HCT116 (cell line): ENCODE results near the gene CAMKMT. TPM values are rescaled to one million over a fixed set of nuclear protein-coding genes. Genes with fewer than 3 reads are reported as not detected.

ENCODE experiments used
- ATAC-seq: fragments of 200-7000 bp; cut with Tn5 transposase; 2 replicates; pipeline ENCODE4 v1.9.1; 2020; ENCODE audit warnings: mild to moderate bottlenecking, moderate library complexity
- BruUV-seq: library from RNA; stranded (reverse); fragments of 400-500 nt; replicated peaks from 2 replicates; lab custom pipeline; 2021; lab: Mats Ljungman, UMichigan
- CTCF ChIA-PET: fragments of 300-600 bp; sonication (Branson Sonifier 250); formaldehyde crosslinking; loops from one replicate; lab custom pipeline; 2021; ENCODE audit warnings: antibody characterized with exemption; lab: Charles Lee
- POLR2A ChIA-PET: fragments of 300-600, 350-600 bp; sonication (Branson Sonifier 250); formaldehyde crosslinking; loops from one replicate; lab custom pipeline; 2021; ENCODE audit warnings: antibody characterized with exemption; lab: Charles Lee
- RAD21 ChIA-PET, 2 experiments: fragments of 300-600 bp; sonication (Branson Sonifier 250); formaldehyde crosslinking; loops; one replicate each; lab custom pipeline; 2023; ENCODE audit warnings: low total read pairs in 2 of 2; ENCODE audit not compliant: uncharacterized antibody in 2 of 2, unreplicated experiment in 2 of 2, low non-redundant PET in 1 of 2; lab: Charles Lee
- DNase-seq: peaks from one replicate; pipeline ENCODE4 v3.0.0-alpha.2; 2010; ENCODE audit warnings: low read depth, low spot score
- H2AFZ ChIP-seq: fragments of 200-600 bp; shearing (Covaris generic), sonication (generic); 2 replicates; pipeline ENCODE4 v1.6.1; 2017; ENCODE audit warnings: low read depth, mixed run types, mixed read lengths, antibody characterized with exemption, low read length; ENCODE audit not compliant: poor library complexity, severe bottlenecking
- H3K27ac ChIP-seq: 2 replicates; pipeline ENCODE4 v1.5.1; 2012; ENCODE audit warnings: low read depth, low read length
- H3K27me3 ChIP-seq: fragments of 200-600 bp; sonication (generic); 2 replicates; pipeline ENCODE4 v1.6.1; 2016; ENCODE audit warnings: mixed run types, low read length, mixed read lengths; ENCODE audit not compliant: insufficient read depth
- H3K36me3 ChIP-seq, 2 experiments: fragments of 200-500 bp in 1 of 2; fragments of 200-600 bp in 1 of 2; sonication (Bioruptor generic) in 1 of 2; sonication (generic) in 1 of 2; 2 replicates each; pipeline versions ENCODE4 v1.5.1 to v1.6.1; 2014 to 2016; ENCODE audit warnings: low read length in 2 of 2, inconsistent platforms in 1 of 2, mixed read lengths in 1 of 2, mixed run types in 1 of 2; ENCODE audit not compliant: insufficient read depth in 2 of 2, control insufficient read depth in 1 of 2
- H3K4me1 ChIP-seq, 2 experiments: fragments of 200-600 bp in 1 of 2; sonication (generic) in 1 of 2; 2 replicates each; pipeline versions ENCODE4 v1.5.1 to v1.6.1; 2012 to 2017; ENCODE audit warnings: low read length in 2 of 2, inconsistent platforms in 1 of 2, mild to moderate bottlenecking in 1 of 2, mixed read lengths in 1 of 2, mixed run types in 1 of 2, moderate library complexity in 1 of 2; ENCODE audit not compliant: insufficient read depth in 2 of 2, control insufficient read depth in 1 of 2
- H3K4me2 ChIP-seq: fragments of 200-600 bp; sonication (generic); 2 replicates; pipeline ENCODE4 v1.6.1; 2017; ENCODE audit warnings: mixed run types, low read length, mixed read lengths
- H3K4me3 ChIP-seq, 2 experiments: fragments of 200-600 bp in 1 of 2; sonication (generic) in 1 of 2; replicated peaks in 1 of 2; 2 replicates each; pipeline ENCODE4 v1.5.1; 2011 to 2016; ENCODE audit warnings: low read length in 2 of 2, control low read depth in 1 of 2, low read depth in 1 of 2, mild to moderate bottlenecking in 1 of 2, mixed read lengths in 1 of 2, mixed run types in 1 of 2
- H3K79me2 ChIP-seq: fragments of 200-600 bp; sonication (generic); 2 replicates; pipeline ENCODE4 v1.6.1; 2017; ENCODE audit warnings: mild to moderate bottlenecking, mixed run types, low read length, moderate library complexity, mixed read lengths; ENCODE audit not compliant: insufficient read depth
- H3K9ac ChIP-seq: fragments of 200-600 bp; sonication (generic); 2 replicates; pipeline ENCODE4 v1.6.1; 2016; ENCODE audit warnings: low read length, mixed read lengths
- H3K9me2 ChIP-seq: fragments of 200-600 bp; sonication (generic), shearing (Covaris generic); 2 replicates; pipeline ENCODE4 v1.6.1; 2017; ENCODE audit warnings: mixed run types, mild to moderate bottlenecking, moderate library complexity; ENCODE audit not compliant: insufficient read depth
- H3K9me3 ChIP-seq, 2 experiments: fragments of 200-500 bp in 1 of 2; fragments of 200-600 bp in 1 of 2; sonication (Bioruptor generic) in 1 of 2; sonication (generic) in 1 of 2; 2 replicates each; pipeline ENCODE4 v1.6.1; 2014 to 2017; ENCODE audit warnings: low read length in 2 of 2, mixed read lengths in 2 of 2, inconsistent platforms in 1 of 2, low read depth in 1 of 2, mild to moderate bottlenecking in 1 of 2, mixed run types in 1 of 2, moderate library complexity in 1 of 2; ENCODE audit not compliant: control insufficient read depth in 1 of 2, insufficient read depth in 1 of 2
- H4K20me1 ChIP-seq: fragments of 200-600 bp; sonication (generic), shearing (Covaris generic); 2 replicates; pipeline ENCODE4 v1.6.1; 2017; ENCODE audit warnings: mixed run types, mild to moderate bottlenecking, moderate library complexity; ENCODE audit not compliant: insufficient read depth
- RAD21 ChIP-seq: IDR thresholded peaks from 2 replicates; pipeline ENCODE4 v1.6.1; 2012; ENCODE audit warnings: low read depth, mild to moderate bottlenecking
- intact Hi-C: fragments of 100-400 bp; cut with micrococcal nuclease; formaldehyde crosslinking; loops from 2 replicates; pipeline ENCODE4 v1.10.0; 2022
- total RNA-seq: library from RNA; stranded (reverse); gene quantifications from one replicate; pipeline ENCODE4 v1.2.1, GENCODE V29; 2021; ENCODE audit not compliant: unreplicated experiment
- TF ChIP-seq, protein P1 (sequence below): IDR thresholded peaks from 2 replicates; pipeline ENCODE4 v1.6.1; 2012; ENCODE audit warnings: low read depth
- TF ChIP-seq, protein P2 (sequence below), 3 experiments: fragments of 200-600 bp in 1 of 3; sonication (generic) in 1 of 3; IDR thresholded peaks in 2 of 3; conservative IDR thresholded peaks in 1 of 3; 2 replicates each; pipeline ENCODE4 v1.5.1; 2012 to 2017; ENCODE audit warnings: low read depth in 2 of 3, low read length in 2 of 3, antibody characterized with exemption in 1 of 3, borderline replicate concordance in 1 of 3, control low read depth in 1 of 3, mild to moderate bottlenecking in 1 of 3, mixed read lengths in 1 of 3, mixed run types in 1 of 3, moderate library complexity in 1 of 3; ENCODE audit not compliant: insufficient read depth in 1 of 3
- TF ChIP-seq, protein P3 (sequence below): IDR thresholded peaks from 2 replicates; pipeline ENCODE4 v1.6.1; 2011; ENCODE audit warnings: mild to moderate bottlenecking, low read length, moderate library complexity; ENCODE audit not compliant: insufficient replicate concordance; ENCODE audit errors: extremely low read depth

CAMKMT gene
- total RNA-seq, 1 experiment from 2014 or later: 10.6 TPM

DNA sequence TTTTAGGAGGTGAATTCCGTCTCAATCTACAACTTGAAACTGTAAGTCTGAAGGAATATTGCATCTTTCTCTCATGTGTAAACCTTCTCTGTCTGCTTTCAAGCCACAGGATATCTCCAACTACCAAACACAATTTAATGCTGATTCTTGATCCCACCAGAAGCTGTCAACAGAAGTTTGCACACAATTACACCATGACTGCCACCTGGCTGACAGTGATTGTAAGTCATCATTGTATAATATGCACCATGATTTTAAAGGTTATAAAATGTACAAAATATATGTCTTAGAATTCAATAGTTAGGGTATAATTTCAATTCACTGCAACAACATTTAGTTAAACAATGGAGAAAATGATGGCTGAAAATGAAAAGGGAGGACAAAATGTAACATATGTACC lies 18.9 kb upstream of the CAMKMT start:
- TF ChIP-seq RAD21: peak; percentile 51
- TF ChIP-seq, protein P1, sequence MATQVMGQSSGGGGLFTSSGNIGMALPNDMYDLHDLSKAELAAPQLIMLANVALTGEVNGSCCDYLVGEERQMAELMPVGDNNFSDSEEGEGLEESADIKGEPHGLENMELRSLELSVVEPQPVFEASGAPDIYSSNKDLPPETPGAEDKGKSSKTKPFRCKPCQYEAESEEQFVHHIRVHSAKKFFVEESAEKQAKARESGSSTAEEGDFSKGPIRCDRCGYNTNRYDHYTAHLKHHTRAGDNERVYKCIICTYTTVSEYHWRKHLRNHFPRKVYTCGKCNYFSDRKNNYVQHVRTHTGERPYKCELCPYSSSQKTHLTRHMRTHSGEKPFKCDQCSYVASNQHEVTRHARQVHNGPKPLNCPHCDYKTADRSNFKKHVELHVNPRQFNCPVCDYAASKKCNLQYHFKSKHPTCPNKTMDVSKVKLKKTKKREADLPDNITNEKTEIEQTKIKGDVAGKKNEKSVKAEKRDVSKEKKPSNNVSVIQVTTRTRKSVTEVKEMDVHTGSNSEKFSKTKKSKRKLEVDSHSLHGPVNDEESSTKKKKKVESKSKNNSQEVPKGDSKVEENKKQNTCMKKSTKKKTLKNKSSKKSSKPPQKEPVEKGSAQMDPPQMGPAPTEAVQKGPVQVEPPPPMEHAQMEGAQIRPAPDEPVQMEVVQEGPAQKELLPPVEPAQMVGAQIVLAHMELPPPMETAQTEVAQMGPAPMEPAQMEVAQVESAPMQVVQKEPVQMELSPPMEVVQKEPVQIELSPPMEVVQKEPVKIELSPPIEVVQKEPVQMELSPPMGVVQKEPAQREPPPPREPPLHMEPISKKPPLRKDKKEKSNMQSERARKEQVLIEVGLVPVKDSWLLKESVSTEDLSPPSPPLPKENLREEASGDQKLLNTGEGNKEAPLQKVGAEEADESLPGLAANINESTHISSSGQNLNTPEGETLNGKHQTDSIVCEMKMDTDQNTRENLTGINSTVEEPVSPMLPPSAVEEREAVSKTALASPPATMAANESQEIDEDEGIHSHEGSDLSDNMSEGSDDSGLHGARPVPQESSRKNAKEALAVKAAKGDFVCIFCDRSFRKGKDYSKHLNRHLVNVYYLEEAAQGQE: no peak
- TF ChIP-seq, protein P2, sequence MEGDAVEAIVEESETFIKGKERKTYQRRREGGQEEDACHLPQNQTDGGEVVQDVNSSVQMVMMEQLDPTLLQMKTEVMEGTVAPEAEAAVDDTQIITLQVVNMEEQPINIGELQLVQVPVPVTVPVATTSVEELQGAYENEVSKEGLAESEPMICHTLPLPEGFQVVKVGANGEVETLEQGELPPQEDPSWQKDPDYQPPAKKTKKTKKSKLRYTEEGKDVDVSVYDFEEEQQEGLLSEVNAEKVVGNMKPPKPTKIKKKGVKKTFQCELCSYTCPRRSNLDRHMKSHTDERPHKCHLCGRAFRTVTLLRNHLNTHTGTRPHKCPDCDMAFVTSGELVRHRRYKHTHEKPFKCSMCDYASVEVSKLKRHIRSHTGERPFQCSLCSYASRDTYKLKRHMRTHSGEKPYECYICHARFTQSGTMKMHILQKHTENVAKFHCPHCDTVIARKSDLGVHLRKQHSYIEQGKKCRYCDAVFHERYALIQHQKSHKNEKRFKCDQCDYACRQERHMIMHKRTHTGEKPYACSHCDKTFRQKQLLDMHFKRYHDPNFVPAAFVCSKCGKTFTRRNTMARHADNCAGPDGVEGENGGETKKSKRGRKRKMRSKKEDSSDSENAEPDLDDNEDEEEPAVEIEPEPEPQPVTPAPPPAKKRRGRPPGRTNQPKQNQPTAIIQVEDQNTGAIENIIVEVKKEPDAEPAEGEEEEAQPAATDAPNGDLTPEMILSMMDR (IDR thresholded peaks at IDR 0.05 in 2 of 3, conservative IDR thresholded peaks at IDR 0.05 in 1 of 3; ENCODE audit: borderline replicate concordance in 1 of 3, insufficient read depth in 1 of 3, low read depth in 2 of 3, low read length in 2 of 3): peak; percentile 24 to 62 (median 33); a peak in 3 of 6 replicates
- TF ChIP-seq, protein P3, sequence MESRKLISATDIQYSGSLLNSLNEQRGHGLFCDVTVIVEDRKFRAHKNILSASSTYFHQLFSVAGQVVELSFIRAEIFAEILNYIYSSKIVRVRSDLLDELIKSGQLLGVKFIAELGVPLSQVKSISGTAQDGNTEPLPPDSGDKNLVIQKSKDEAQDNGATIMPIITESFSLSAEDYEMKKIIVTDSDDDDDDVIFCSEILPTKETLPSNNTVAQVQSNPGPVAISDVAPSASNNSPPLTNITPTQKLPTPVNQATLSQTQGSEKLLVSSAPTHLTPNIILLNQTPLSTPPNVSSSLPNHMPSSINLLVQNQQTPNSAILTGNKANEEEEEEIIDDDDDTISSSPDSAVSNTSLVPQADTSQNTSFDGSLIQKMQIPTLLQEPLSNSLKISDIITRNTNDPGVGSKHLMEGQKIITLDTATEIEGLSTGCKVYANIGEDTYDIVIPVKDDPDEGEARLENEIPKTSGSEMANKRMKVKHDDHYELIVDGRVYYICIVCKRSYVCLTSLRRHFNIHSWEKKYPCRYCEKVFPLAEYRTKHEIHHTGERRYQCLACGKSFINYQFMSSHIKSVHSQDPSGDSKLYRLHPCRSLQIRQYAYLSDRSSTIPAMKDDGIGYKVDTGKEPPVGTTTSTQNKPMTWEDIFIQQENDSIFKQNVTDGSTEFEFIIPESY: no peak
- TF ChIP-seq, all 23 proteins: peak for 2

More for the DNA sequence above, 18.9 kb upstream of the CAMKMT start:
- Histone ChIP-seq H3K9me3 (no peaks in the 10 kb centered on the region), H3K9ac (no peak overlapping the region), H3K4me1 (no peaks in the 10 kb centered on the region), H3K4me3 (no peak overlapping the region), H3K27me3 (no peaks in the 10 kb centered on the region), H3K4me2 (no peak overlapping the region), H2AFZ (no peak overlapping the region), H3K9me2 (no peaks in the 10 kb centered on the region), H3K27ac (no peak overlapping the region), H3K79me2 (no peaks in the 10 kb centered on the region), H4K20me1 (no peaks in the 10 kb centered on the region), H3K36me3 (peaks cover 13 to 24% of the 10 kb centered on the region in 2 experiments)
- intact Hi-C loops: loop anchor here (1.0 to 5.0 kb wide), 3 partner anchors 101 to 299 kb away; no protein-coding TSS in a partner anchor
- no peak for DNase-seq
- BruUV-seq: no TSS peak
- POLR2A ChIA-PET: interaction anchor here (1.6 kb wide), 1 partner anchor 19 kb away, joined by 6 read pairs; the partner anchor contains the start of genes CAMKMT and PREPL
- peak; percentile 77 for ATAC-seq
- CTCF ChIA-PET: interaction anchor here (0.6 to 1.5 kb wide), 4 partner anchors 8 to 299 kb away, joined by 3 to 6 read pairs (median 3); no protein-coding TSS in a partner anchor
- RAD21 ChIA-PET: interaction anchor here in 1 of 2 experiments (0.7 kb wide), 1 partner anchor 70 kb away, joined by 3 read pairs; no protein-coding TSS in a partner anchor
